ENCODE results near the gene MYMX. TPM values are rescaled to one million over a fixed set of nuclear protein-coding genes. Genes with fewer than 3 reads are reported as not detected.

MYMX gene
- total RNA-seq, 1 experiment from 2014 or later = 0.53 TPM

Other genes with a start within 250 kb of the MYMX start
- 67.0 and 69.4 TPM in 2 replicates for gene MRPL14, start 89.5 kb upstream of the MYMX start, total RNA-seq (2014; rRNA removed; shearing (Covaris generic))
- gene TMEM63B, start 89.4 kb upstream of the MYMX start, total RNA-seq (2014; rRNA removed; shearing (Covaris generic)) = 7.1 and 12.7 TPM in 2 replicates
- not detected in 2 replicates for gene CAPN11, start 58.1 kb upstream of the MYMX start, total RNA-seq (2014; rRNA removed; shearing (Covaris generic))
- 6.7 and 11.0 TPM in 2 replicates for gene SLC29A1, start 6.7 kb downstream of the MYMX start, total RNA-seq (2014; rRNA removed; shearing (Covaris generic))
- gene HSP90AB1, start 30.2 kb downstream of the MYMX start, total RNA-seq (2014; rRNA removed; shearing (Covaris generic)) = 1,415 and 1,548 TPM in 2 replicates
- gene SLC35B2, start 40.6 kb downstream of the MYMX start, total RNA-seq (2014; rRNA removed; shearing (Covaris generic)) = 89.9 and 107 TPM in 2 replicates
- 17.6 and 37.6 TPM in 2 replicates for gene NFKBIE, start 48.6 kb downstream of the MYMX start, total RNA-seq (2014; rRNA removed; shearing (Covaris generic))
- gene TMEM151B, start 53.5 kb downstream of the MYMX start, total RNA-seq (2014; rRNA removed; shearing (Covaris generic)) = not detected in 2 replicates
- 11.4 and 12.1 TPM in 2 replicates for gene AARS2, start 96.4 kb downstream of the MYMX start, total RNA-seq (2014; rRNA removed; shearing (Covaris generic))
- gene SPATS1, start 125.7 kb downstream of the MYMX start, total RNA-seq (2014; rRNA removed; shearing (Covaris generic)) = not detected in 2 replicates
- 38.0 and 41.2 TPM in 2 replicates for gene CDC5L, start 170.8 kb downstream of the MYMX start, total RNA-seq (2014; rRNA removed; shearing (Covaris generic))